GM18870 (cell line): ENCODE measurements around the gene TNFRSF6B.
"Not testable (repeated sequence)": the region's sequence is repeated elsewhere in the genome, so short reads cannot be mapped to it uniquely, and the experiment has no call there.

Experiments
- ATAC-seq: cut with Tn5 transposase; IDR thresholded peaks from one replicate; pipeline ENCODE4 v1.9.1; 2021; ENCODE audit warnings: moderate library complexity; ENCODE audit not compliant: unreplicated experiment

TNFRSF6B gene

DNA sequence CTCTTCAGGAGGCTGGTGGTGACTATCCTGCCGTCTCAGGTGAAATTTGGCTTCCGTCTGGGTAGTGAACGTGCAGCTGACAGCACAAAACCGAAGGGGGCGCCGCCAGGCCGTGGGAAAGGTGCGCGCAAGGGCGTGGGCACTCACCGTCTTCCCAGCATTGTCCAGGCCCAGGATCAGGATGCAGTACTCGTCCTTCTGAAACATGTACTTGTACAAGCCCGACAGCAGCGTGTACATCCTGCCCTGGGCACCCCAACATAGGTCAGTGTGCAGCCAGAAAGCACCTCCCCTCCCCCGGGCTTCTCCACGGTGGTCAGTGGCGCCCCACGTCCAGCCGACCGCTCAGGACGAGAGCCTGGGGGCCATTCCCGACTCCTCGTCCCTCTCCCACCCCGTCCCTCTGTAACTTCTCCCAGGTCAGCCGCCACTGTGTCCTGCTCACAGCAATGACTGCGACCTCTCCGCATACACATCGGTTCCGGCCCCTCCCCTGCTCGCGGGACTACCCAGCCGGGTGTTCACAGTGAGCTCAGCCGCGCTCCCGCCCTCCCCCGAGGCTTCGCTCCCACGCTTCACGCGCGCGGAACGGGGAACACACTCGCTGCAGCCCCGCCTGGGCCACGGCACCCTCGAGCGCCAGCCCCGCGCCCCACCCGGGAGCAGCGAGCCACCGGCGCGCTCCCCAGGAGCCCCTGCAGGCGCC is 10.6 kb downstream of the TNFRSF6B start:
- ATAC-seq: no peak

DNA sequence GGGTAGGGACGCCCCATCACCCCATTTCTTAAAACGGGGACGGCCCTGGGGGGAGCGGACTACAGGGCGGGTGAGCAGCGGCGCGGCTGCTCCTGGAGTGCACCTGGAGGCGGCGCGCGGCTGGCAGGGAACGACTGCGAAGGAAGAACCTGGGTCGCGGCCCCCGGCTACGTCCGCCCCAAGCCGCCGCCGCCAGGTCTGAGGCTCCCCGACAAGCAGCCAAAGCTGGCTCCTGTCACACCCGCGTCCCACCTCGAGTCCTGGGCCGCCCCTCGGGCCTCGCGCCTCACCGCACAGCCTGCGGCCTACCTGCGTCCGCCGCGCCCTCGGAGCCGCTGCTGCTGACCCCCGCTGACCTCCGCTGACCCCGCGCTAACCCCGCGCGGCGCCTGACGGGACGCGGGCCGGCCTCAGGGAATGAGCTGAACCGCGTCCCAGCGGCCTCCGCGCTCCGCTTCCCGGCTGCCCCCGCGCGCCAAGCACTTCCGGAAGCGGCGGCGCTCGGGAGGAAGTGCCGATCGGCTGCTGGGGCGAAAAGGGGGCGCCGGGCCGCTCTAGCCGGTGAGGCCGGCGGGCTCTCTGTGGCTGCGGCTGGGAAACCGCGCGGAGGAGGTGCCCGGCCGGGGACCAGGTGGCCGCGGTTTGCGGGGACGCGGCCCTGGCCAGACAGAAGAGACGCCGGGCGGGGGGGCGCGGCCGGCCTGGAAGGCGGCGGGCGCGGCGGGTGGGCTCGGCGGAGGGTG is 11.3 kb downstream of the TNFRSF6B start, which contains the start of the genes ARFRP1 and ZGPAT:
TSS of gene ARFRP1 (minus strand) at position 419 of the 743 bp plus-strand sequence. CDS start 885 bp downstream, outside the sequence.
TSS of gene ZGPAT (plus strand) at position 482 of the 743 bp plus-strand sequence. CDS start 542 bp downstream, outside the sequence.
- no peak for ATAC-seq

DNA sequence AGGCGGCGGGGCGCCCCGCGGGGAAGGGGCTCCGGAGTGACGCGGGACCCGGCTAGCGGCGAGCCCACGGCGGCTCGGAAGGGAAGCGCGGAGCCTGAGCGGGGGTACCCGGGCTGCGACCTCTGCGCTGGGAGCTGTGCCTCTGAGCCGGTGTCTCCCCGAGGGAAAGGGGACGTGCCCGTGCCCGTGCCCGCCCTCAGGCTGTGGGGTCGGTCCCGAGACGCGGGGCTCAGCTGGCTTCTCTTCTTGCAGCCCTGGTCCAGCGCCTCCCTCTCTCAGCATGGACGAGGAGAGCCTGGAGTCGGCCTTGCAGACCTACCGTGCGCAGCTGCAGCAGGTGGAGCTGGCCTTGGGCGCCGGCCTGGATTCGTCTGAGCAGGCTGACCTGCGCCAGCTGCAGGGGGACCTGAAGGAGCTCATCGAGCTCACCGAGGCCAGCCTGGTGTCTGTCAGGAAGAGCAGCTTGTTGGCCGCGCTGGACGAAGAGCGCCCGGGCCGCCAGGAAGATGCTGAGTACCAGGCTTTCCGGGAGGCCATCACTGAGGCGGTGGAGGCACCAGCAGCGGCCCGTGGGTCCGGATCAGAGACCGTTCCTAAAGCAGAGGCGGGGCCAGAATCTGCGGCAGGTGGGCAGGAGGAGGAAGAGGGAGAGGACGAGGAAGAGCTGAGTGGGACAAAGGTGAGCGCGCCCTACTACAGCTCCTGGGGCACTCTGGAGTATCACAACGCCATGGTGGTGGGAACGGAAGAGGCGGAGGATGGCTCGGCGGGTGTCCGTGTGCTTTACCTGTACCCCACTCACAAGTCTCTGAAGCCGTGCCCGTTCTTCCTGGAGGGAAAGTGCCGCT is 12.1 kb downstream of the TNFRSF6B start:
- no peak for ATAC-seq

DNA sequence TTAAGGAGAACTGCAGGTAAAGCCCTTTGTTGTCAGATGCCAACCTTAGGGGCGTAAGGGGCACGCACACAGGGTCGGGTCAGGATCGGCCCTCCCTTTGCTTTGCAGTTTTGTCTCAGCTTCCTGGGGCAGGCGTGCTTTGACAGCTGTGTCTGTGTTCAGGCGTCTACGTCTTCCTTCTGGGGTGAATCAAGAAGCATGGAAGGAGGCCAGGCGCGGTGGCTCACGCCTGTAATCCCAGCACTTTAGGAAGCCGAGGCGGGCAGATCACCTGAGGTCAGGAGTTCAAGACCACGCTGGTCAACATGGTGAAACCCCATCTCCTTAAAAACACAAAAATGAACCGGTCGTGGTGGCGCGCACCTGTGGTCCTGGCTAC is 12.7 kb downstream of the TNFRSF6B start:
- no peak for ATAC-seq

DNA sequence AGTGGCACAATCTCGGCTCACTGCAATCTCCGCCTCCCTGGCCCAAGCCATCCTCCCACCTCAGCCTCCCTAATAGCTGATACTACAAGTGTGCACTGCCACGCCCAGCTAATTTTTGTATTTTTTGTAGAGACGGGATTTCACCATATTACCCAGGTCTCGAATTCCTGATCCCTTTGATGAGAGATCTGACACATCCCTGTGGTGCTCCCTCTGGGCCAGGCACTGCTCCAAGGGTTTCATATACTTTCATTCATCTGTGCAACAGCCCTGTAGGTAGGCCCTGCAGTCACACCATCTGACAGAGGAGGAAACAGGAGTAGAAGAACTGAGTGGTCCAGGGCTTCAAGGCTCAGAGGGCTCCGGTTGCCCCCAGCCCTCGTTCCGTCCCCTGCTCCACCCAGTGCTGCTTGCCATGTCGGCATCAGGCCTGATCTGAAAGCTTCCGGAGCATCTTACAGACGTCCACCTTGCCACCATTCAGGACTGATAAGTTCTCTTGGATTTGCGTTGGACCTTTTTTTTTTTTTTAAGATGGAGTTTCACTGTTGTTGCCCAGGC is 14.7 kb downstream of the TNFRSF6B start:
- ATAC-seq: no peak

DNA sequence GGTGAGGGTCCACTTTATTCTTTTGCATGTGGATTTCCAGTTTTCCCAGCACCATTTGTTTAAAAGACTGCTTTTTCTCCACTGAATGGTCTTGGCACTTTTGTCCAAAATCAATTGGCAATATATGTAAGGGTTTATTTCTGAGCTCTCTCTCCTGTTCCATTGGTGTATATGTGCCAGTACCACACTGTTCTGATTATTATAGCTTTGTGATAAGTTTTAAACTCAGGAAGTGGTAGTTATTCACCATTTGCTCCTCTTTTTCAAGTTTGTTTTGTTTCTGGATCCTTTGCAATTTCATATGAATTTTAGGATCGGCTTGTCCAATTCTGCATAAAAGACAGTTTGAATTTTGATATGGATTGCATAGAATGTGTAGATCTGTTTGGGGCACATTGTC is 15.7 kb downstream of the TNFRSF6B start:
- no peak for ATAC-seq

DNA sequence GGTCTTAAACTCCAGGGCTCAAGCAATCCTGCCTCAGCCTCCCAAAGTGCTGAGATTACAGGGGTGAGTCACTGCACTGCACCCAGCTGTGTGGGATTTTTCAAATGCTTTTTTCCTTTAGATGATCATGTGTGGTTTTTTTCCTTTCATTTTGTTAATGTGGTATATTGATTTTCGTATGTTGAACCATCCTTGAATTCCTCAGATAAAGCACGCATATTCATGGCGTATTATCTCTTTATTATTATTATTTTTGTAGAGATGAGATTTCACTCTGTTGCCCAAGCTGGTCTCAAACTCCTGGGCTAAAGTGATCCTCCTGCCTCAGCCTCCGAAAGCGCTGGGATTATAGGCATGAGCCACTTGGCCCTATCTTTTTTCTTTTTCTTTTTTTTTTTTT is 18.4 kb downstream of the TNFRSF6B start:
- no peak for ATAC-seq

DNA sequence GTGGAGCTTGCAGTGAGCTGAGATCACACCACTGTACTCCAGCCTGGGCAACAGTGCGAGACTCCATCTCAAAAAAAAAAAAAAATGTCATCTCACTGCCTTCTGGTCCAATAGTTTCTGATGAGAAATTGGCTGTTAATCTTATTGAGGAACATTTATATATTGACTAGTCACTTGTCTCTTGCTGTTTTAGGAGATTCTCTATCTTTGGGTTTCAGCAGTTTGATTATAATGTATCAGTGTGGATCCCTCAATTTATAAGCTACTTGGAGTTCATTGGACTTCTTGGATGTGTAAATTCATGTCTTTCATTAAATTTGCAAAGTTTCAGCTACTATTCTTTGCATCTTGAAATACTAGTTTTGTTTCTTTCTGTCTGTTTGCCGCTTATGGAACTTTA is 22.5 kb downstream of the TNFRSF6B start:
- ATAC-seq: no peak

DNA sequence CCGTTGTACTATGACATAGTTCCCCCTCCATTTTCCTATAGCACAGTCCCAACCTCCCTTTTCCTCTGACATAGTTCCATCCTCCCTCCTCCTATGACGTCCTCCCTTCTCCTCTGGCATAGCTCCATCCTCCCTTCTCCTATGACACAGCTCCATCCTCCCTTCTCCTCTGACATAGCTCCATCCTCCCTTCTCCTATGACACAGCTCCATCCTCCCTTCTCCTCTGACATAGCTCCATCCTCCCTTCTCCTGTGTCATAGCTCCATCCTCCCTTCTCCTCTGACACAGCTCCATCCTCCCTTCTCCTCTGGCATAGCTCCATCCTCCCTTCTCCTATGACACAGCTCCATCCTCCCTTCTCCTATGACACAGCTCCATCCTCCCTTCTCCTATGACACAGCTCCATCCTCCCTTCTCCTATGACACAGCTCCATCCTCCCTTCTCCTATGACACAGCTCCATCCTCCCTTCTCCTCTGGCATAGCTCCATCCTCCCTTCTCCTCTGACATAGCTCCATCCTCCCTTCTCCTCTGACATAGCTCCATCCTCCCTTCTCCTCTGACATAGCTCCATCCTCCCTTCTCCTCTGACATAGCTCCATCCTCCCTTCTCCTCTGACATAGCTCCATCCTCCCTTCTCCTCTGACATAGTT is 26.6 kb downstream of the TNFRSF6B start:
- not testable (repeated sequence) for ATAC-seq

DNA sequence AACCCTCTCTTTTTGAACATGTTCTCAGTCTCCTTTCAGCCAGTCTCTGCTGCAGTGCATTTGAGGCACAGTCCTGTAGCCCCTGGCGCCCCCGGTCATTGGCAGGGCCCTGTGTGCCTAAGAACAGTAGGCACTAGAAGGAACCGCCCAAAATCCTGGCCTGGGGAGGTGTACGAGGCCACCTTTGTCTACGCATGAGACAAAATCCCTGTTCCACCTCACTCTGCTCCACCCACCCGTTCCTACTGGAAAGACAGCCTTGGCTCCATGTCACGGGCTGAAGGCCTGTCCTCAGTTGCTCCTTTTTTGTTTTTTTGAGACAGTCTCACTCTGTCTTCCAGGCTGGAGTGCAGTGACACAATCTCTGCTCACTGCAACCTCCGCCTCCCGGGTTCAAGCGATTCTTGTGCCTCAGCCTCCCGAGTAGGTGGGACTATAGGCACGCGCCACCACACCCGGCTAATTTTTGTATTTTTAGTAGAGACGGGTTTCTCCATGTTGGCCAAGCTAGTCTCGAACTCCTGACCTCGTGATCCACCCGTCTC is 33.8 kb downstream of the TNFRSF6B start:
- not testable (repeated sequence) for ATAC-seq

DNA sequence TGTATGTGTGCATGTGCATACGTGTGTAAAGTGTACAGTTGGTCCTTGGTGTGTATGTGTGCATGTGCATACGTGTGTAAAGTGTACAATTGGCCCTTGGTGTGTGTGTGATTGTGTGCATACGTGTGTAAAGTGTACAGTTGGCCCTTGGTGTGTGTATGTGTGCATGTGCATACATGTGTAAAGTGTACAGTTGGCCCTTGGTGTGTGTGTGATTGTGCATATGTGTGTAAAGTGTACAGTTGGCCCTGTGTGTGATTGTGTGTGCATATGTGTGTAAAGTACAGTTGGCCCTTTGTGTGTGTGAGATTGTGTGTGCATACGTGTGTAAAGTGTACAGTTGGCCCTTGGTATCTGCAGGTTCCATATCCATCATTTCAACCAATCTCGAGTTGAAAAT is 35.0 kb downstream of the TNFRSF6B start:
- no peak for ATAC-seq

DNA sequence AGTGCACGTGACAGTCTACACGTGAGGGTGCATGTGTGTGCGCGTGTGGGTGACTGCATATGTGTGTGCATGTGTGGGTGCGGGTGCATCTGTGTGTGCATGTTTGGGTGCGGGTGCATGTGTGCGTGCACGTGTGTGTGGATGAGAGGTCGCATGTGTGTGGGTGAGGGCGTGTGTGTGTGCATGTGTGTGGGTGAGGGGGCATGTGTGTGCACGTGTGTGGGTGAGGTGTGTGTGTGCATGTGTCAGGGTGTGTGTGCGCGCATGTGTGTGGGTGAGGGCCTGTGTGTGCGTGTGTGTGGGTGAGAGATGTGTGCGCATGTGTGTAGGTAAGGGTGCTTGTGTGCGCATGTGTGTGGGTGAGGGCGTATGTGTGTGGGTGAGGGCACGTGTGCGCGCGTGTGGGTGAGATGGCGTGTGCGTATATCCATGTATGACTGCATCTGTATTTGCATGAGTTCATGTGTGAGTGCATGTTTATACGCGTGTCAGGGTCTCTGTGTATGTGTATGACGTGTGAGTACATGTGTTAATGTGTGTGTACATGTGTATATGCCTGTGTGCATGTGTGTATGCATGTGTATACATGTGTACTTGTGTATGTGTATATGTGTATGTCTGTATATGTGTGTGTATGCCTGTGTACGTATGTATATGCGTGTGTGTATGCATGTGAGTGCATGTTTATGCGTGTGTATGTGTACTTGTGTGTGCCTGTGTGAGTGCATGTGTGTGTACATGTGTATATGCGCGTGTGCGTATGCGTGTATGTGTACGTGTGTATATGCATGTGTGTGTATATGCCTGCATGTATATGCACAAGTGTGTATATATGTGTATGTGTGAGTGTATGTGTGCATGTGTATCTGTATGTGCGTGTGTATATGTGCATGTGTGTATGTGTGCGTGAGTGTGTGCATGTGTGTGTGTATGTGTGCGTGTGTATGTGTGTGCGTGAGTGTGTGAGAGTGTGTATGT is 36.0 kb downstream of the TNFRSF6B start:
- no peak for ATAC-seq

DNA sequence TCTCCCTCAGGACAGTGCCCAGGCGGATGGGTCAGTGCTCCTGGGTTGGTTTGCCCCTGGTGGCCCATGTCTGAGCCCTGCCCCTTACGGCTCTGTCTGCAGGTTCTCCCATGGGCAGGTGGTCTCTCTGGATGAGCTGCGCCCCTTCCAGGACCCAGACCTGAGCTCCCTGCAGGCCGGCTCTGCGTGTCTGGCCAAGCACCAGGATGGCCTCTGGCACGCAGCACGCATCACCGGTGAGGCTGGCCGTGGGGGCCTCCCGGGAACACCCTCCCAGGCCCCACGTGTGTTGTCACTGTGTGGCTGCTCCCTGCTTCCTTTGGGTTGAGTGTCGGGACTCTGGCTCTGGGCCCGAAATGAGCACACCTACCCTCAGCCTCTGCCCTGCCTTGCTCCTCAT is 36.7 kb downstream of the TNFRSF6B start:
- ATAC-seq: no peak

DNA sequence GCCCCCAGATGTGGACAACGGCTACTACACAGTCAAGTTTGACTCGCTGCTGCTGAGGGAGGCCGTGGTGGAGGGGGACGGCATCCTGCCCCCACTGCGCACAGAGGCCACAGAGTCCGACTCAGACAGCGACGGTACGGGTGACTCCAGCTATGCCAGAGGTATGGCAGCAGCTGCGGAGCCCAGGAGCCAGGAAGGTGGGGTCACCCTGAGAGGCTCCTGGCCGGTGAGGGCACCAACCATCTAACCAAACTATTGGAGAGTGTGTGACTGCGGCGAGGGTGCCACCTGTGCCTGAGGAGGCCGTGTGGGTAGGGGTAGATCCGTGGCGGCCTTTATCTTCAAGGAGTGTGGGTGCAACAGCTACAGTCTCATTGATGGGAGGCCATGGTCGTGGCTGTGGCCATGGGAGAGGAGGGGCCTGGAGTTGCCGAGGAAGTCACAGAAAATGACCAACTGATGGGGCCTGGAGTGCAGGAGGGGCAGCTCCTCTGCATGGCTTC is 37.2 kb downstream of the TNFRSF6B start:
- ATAC-seq: no peak

DNA sequence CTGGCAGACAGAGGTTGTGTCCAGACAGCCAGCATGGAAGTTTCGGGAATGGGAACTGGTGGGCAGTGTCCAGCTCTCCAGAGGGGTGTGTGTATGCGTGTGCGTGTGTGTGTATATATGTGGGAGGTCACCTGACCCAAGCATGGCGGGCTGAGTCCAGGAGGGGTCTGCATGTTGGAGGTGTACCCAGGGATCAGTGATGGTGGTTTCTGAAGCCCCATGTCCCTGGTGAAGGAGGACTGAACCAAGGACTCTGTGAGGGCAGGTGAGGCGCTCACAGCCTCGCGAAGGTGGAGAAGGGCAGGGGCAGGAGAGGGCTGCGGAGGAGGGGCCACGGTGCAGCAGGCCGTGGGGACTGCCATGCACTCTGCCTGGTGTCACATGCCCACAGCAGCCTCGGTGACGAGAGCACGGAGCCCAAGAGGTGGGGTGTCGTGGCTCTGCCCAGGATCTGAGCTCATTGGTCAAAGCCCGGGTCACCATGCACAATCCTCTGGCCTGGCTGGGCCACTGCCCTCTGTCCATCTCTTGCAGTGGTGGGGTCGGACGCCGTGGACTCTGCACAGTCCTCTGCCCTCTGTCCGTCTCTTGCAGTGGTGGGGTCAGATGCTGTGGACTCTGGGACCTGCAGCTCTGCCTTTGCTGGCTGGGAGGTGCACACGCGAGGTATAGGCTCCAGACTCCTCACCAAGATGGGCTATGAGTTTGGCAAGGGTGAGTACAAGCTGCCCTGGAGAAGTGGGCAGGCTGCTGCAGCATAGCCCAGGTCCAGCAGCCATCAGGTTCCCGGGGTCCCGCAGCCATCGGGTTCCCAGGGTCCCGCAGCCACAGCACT is 37.9 kb downstream of the TNFRSF6B start:
- no peak for ATAC-seq

DNA sequence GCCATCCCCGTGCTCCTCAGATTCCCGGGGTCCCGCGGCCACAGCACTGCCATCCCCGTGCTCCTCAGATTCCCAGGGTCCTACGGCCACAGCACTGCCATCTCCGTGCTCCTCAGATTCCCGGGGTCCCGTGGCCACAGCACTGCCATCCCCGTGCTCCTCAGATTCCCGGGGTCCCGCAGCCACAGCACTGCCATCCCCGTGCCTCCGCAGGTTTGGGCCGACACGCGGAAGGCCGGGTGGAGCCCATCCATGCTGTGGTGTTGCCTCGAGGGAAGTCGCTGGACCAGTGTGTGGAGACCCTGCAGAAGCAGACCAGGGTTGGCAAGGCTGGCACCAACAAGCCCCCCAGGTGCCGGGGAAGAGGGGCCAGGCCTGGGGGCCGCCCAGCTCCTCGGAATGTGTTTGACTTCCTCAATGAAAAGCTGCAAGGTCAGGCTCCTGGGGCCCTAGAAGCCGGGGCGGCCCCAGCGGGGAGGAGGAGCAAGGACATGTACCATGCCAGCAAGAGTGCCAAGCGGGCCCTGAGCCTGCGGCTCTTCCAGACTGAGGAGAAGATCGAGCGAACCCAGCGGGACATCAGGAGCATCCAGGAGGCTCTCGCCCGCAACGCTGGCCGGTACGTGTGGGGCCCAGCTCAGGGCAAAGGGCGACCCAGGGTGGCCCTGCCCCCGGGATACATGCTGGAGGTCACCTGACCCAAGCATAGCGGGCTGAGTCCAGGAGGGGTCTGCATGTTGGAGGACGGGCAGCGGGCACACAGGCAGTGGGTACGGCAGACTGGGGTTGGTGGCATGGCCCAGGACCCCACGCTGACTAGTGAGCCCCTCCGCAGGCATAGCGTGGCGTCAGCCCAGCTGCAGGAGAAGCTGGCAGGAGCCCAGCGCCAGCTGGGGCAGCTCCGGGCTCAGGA is 38.8 kb downstream of the TNFRSF6B start:
- no peak for ATAC-seq
